Sigmoid colon (tissue), 7 donors: Measurements from ENCODE around the gene TMCC3. TPM values are rescaled to one million over a fixed set of nuclear protein-coding genes. Genes with fewer than 3 reads are reported as not detected.
A peak's percentile ranks its signal among the peaks of the same experiment; 100 is the strongest.

Source experiments
- DNase-seq: peaks from one replicate; pipeline ENCODE4 v3.0.0-alpha.2; 2019
- H3K27ac ChIP-seq, 4 donors: fragments of 200-600 bp; sonication (generic); one replicate each; pipeline ENCODE4 v1.5.1; 2016 to 2019; ENCODE audit warnings: mild to moderate bottlenecking in 1 of 4
- H3K27me3 ChIP-seq, 3 donors: fragments of 200-600 bp; sonication (generic); one replicate each; pipeline ENCODE4 v1.5.1; 2019; ENCODE audit warnings: mild to moderate bottlenecking in 1 of 3
- H3K36me3 ChIP-seq, 4 donors: fragments of 200-600 bp; sonication (generic); one replicate each; pipeline ENCODE4 v1.5.1; 2016 to 2019
- H3K4me1 ChIP-seq, 4 donors: fragments of 200-600 bp; sonication (generic); one replicate each; pipeline ENCODE4 v1.5.1; 2017 to 2019
- H3K4me3 ChIP-seq, 4 donors: fragments of 200-600 bp; sonication (generic); one replicate each; pipeline ENCODE4 v1.5.1; 2017 to 2019; ENCODE audit warnings: mild to moderate bottlenecking in 2 of 4, moderate library complexity in 1 of 4
- H3K9me3 ChIP-seq, 4 donors: fragments of 200-600 bp in 3 of 4; sonication (generic) in 3 of 4; one replicate each; pipeline versions ENCODE4 v1.5.1 to v1.6.1; 2013 to 2019
- EP300 ChIP-seq, 4 donors: sonication (generic); formaldehyde crosslinking; IDR thresholded peaks; one replicate each; pipeline ENCODE4 v1.6.1; 2017; ENCODE audit warnings: antibody characterized with exemption in 4 of 4
- POLR2A ChIP-seq, 2 donors: fragments of 450-650 bp; IDR thresholded peaks; one replicate each; pipeline ENCODE4 v1.6.1; 2016; ENCODE audit warnings: antibody characterized with exemption in 2 of 2, mild to moderate bottlenecking in 2 of 2, moderate library complexity in 2 of 2
- POLR2AphosphoS5 ChIP-seq, 4 donors: sonication (generic); formaldehyde crosslinking; IDR thresholded peaks; one replicate each; pipeline ENCODE4 v1.6.1; 2017; ENCODE audit warnings: antibody characterized with exemption in 4 of 4
- WGBS, 2 donors: extraction: QIAGEN DNeasy Blood & Tissue Kit; methylation state at CpG; one replicate each; pipeline ENCODE4 v1.1.7; 2013; 5-methylcytosine and 5-hydroxymethylcytosine counted together
- intact Hi-C: fragments of 100-400 bp; cut with DNase I; formaldehyde crosslinking; loops from one replicate; pipeline ENCODE4 v1.15.1; 2023
- polyA plus RNA-seq, 3 donors: library from polyadenylated mRNA; stranded (reverse); fragments of 200-250 nt; gene quantifications; one replicate each; pipeline ENCODE4 v1.2.3, GENCODE V29; 2013
- total RNA-seq, 4 donors: library from RNA; depleted of rRNA; stranded (reverse); fragments of >200 nt; gene quantifications; one replicate each; pipeline ENCODE4 v1.1.0, GENCODE V29; 2016
- TF ChIP-seq, protein P1 (sequence below), 4 experiments: fragments of 450-650 bp in 3 of 4; fragments of 200-600 bp in 1 of 4; IDR thresholded peaks; one replicate each; pipeline ENCODE4 v1.5.1; 2016 to 2019; ENCODE audit warnings: antibody characterized with exemption in 4 of 4, mild to moderate bottlenecking in 3 of 4, moderate library complexity in 2 of 4
- donor health status: healthy with polysubstance abuse.
- donor health status: Bipolar disorder and iron deficiency.
- donor health status: healthy.

TMCC3 gene
- total and polyA plus RNA-seq, 7 donors, result 4.9 to 44.9 (median 8.3) TPM

DNA sequence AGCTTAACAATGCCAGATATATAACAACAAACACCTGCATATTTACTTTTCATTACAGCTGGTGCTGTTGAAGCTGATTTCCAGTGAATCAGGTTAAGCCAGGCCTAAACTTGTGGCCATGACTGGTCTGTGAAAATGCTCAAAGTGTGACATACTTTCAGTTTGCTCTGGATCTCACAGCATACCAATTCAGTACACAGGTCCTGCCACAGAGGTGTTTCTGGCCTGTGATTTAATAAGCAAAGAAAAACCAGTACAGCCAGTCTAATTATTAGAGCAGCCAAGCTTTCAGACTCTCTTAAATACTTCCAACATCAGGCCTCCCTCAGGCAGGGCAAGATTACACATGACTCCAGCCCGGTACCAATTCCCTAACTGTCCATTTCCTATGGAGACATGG, 27.4 kb upstream of the TMCC3 start:
- no peak overlapping the region for H3K4me3 ChIP-seq
- WGBS, 2 donors, result 93 to 96% methylated on average over 1 of the region's 1 CpG

DNA sequence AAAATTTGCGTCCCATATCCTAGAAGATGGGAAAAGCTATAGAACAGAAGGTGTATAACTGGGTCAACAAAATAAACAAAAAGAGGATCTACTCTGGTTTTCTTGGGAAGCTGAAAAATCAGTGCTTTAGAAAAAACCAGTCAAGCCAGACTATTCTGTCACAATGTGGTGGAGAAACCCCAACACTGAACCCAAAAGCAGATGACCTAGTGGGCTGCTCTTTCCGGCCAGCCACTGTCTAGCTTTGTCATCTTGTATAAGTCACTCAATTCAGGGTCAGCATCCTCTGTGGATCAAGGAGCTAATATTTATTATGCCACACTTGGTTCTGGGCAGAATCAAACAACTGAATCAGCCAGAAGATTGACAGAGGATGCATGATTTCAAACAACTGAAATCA, 26.6 kb upstream of the TMCC3 start:
- DNase-seq, result no peak
- Histone ChIP-seq H3K4me1 (peaks cover 0 to 4% (median 0%) of the 10 kb centered on the region in 4 donors), H3K27me3 (no peaks in the 10 kb centered on the region), H3K36me3 (no peaks in the 10 kb centered on the region), H3K27ac (peak overlapping the region in 2 of 4 donors; percentile 6 to 34), H3K4me3 (no peak overlapping the region), H3K9me3 (no peaks in the 10 kb centered on the region)
- intact Hi-C loops, result no loop called here
- 88 to 93% methylated on average over 2 of the region's 2 CpGs for whole genome bisulfite sequencing, 2 donors
- TF ChIP-seq EP300 (IDR thresholded peaks at IDR 0.05) (no peak), POLR2A (IDR thresholded peaks at IDR 0.05) (no peak), POLR2AphosphoS5 (IDR thresholded peaks at IDR 0.05) (no peak)
- TF ChIP-seq, protein P1, sequence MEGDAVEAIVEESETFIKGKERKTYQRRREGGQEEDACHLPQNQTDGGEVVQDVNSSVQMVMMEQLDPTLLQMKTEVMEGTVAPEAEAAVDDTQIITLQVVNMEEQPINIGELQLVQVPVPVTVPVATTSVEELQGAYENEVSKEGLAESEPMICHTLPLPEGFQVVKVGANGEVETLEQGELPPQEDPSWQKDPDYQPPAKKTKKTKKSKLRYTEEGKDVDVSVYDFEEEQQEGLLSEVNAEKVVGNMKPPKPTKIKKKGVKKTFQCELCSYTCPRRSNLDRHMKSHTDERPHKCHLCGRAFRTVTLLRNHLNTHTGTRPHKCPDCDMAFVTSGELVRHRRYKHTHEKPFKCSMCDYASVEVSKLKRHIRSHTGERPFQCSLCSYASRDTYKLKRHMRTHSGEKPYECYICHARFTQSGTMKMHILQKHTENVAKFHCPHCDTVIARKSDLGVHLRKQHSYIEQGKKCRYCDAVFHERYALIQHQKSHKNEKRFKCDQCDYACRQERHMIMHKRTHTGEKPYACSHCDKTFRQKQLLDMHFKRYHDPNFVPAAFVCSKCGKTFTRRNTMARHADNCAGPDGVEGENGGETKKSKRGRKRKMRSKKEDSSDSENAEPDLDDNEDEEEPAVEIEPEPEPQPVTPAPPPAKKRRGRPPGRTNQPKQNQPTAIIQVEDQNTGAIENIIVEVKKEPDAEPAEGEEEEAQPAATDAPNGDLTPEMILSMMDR (IDR thresholded peaks at IDR 0.05), result no peak

More for the DNA sequence above, 27.4 kb upstream of the TMCC3 start:
- Histone ChIP-seq H3K27ac (no peak overlapping the region), H3K36me3 (no peaks in the 10 kb centered on the region), H3K27me3 (no peaks in the 10 kb centered on the region), H3K9me3 (no peaks in the 10 kb centered on the region), H3K4me1 (peaks cover 0 to 4% (median 0%) of the 10 kb centered on the region in 4 donors)
- intact Hi-C loops, result no loop called here
- TF ChIP-seq, protein P1 (IDR thresholded peaks at IDR 0.05), result no peak
- no peak for TF ChIP-seq POLR2A (IDR thresholded peaks at IDR 0.05)
- no peak for DNase-seq

DNA sequence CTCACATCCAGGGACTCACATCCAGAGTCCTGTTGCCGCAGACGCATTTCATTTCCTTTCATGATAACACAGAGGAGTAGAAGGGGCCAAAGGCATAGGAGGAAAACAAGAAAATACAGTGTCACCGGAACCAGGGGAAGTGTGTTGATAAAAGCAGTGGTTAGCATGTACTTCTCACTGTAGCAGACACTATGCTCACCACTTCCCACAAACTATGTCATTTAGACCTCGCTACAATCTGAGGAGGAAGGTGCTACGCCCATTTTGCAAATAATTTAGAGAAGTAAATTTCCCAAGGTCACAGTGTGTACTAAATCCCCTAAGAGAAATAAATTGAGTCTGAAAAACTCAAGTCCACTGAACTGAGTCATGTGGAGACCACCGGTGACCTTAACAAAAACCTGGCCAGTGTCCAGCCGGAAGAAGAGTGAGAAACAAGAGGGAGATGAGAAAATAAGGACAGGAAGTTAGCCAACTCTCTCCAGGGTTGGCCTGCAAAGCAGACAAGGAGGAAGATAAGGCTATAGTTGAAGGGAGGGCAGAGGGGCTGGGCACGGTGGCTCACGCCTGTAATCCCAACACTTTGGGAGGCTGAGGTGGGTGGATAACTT, 25.8 kb upstream of the TMCC3 start:
- 40 to 56% methylated on average over 9 of the region's 9 CpGs for WGBS, 2 donors
- H3K4me3 ChIP-seq, result no peak overlapping the region
- intact Hi-C loops, result no loop called here
- no peaks in the 10 kb centered on the region for H3K9me3 ChIP-seq
- H3K36me3 ChIP-seq, result no peaks in the 10 kb centered on the region
- DNase-seq, result peak; percentile 74
- TF ChIP-seq POLR2A (IDR thresholded peaks at IDR 0.05) (no peak), POLR2AphosphoS5 (IDR thresholded peaks at IDR 0.05) (peak in 2 of 4 donors; percentile 12 to 55), EP300 (IDR thresholded peaks at IDR 0.05) (peak in 1 of 4 donors; percentile 41)
- TF ChIP-seq, protein P1 (IDR thresholded peaks at IDR 0.05), result no peak
- peaks cover 0 to 4% (median 0%) of the 10 kb centered on the region in 4 donors for H3K4me1 ChIP-seq
- H3K27ac ChIP-seq, result peak overlapping the region in 2 of 4 donors; percentile 26 to 41
- H3K27me3 ChIP-seq, result no peaks in the 10 kb centered on the region

DNA sequence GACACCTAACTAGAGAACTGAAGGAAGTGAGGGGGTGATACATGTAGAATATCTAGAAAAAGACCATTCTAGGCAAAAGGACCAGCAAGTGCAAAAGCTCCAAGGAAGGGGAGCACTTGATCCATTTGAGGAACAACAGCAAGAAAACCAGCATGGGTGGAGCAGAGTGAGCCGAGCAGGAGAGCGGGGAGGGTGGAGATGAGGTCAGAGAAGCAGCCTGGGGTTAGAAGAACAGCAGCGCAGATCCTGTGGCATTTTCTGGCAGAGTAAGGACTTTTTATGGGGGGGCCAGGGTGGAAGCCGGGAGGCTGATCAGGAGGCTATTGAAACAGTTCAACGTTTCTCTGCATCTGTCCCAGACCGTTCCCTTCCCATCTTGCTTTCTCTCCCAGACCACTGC, 24.5 kb upstream of the TMCC3 start:
- Histone ChIP-seq H3K4me1 (peaks cover 0 to 4% (median 0%) of the 10 kb centered on the region in 4 donors), H3K27me3 (no peaks in the 10 kb centered on the region), H3K4me3 (no peak overlapping the region), H3K36me3 (no peaks in the 10 kb centered on the region), H3K27ac (peak overlapping the region in 1 of 4 donors; percentile 26), H3K9me3 (no peaks in the 10 kb centered on the region)
- intact Hi-C loops, result no loop called here
- TF ChIP-seq POLR2AphosphoS5 (IDR thresholded peaks at IDR 0.05) (peak in 1 of 4 donors; percentile 25), EP300 (IDR thresholded peaks at IDR 0.05) (no peak)
- peak; percentile 68 for DNase-seq
- WGBS, 2 donors, result 59 to 64% methylated on average over 6 of the region's 6 CpGs

DNA sequence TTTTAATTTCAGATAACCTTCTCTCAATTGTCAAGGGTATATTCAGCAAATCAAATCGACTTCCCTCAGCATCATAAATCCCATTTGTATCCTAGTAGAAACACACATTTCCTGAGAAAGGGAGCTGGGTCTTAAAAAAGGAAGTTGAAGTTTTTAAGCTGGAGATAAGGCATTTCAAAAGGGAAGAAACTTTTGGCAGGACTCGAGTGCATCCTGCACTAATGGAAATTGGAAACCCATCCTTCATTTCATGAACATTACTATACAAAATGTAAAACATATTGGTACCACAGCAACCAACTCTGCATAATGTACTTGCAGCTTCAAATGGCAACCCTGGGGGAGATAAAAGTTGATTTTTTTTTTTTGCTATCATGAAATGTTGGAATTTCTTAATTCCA, 23.7 kb upstream of the TMCC3 start:
- peak overlapping the region in 1 of 4 donors; percentile 3 for H3K27ac ChIP-seq
- peaks cover 0 to 4% (median 0%) of the 10 kb centered on the region in 4 donors for H3K4me1 ChIP-seq
- no peak for DNase-seq
- no peaks in the 10 kb centered on the region for H3K36me3 ChIP-seq
- H3K9me3 ChIP-seq, result no peaks in the 10 kb centered on the region
- H3K4me3 ChIP-seq, result no peak overlapping the region
- 51 to 70% methylated on average over 2 of the region's 2 CpGs for WGBS, 2 donors
- intact Hi-C loops, result no loop called here
- no peaks in the 10 kb centered on the region for H3K27me3 ChIP-seq
- TF ChIP-seq EP300 (IDR thresholded peaks at IDR 0.05) (no peak), POLR2AphosphoS5 (IDR thresholded peaks at IDR 0.05) (no peak), POLR2A (IDR thresholded peaks at IDR 0.05) (no peak)
- TF ChIP-seq, protein P1 (IDR thresholded peaks at IDR 0.05), result no peak
